Left hindlimb (tissue), 1 donor: ENCODE data around the gene SMG5.

Experiments
- DNase-seq: peaks from one replicate; pipeline ENCODE4 v3.0.0-alpha.2; 2018

The SMG5 gene

GRCh38 chr1:156276966-156277381 lies 5.7 kb downstream of the SMG5 start:
- DNase-seq = no peak

- DNase-seq = no peak
Measured at GRCh38 chr1:156276532-156276931, 6.1 kb downstream of the SMG5 start.

DNA sequence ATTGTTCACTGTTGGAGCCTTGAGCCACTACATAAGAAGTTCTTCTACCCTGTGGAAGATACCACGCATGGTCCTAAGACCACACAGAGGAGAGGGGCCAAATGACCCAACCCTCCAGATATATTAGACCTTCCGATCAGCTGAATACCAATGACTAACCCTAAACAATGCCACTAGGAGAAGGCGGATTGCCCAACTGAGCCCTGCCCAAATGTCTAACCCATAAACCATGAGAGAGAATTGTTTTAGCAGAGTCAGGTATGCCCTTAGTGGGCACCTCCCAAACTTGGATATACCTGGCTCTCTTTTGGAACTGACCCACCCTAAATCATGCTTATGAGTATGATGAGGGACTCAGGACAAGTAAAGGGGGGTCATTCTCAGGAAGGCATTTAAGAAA lies 12.3 kb downstream of the SMG5 start:
- DNase-seq = no peak

GRCh38 chr1:156268336-156268735 lies 14.3 kb downstream of the SMG5 start:
- no peak for DNase-seq

- DNase-seq = no peak
Measured at GRCh38 chr1:156266051-156266450, 16.6 kb downstream of the SMG5 start.

GRCh38 chr1:156263288-156263655 lies 19.4 kb downstream of the SMG5 start:
- no peak for DNase-seq

GRCh38 chr1:156262461-156263287 lies 20.0 kb downstream of the SMG5 start:
- DNase-seq = no peak

DNA sequence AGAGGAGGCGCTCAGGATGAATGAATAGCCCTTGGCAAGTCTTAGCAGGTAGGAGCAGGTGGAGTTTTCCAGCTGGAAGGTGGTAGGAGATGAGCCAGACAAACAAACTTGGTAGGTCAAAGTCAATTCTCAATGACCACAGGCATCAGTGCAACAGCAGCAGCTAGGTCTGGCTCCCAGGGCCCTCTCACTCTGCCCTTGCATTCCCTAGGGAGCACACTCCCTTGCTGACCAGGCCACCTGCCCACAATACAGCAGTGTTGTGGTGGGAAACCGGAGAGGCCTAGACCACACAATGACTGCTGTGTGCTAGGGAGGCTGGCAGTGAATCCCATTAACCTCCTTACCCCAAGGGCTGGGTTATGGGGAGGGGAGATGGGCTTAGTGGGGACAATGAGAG lies 21.7 kb downstream of the SMG5 start:
- DNase-seq = no peak

- DNase-seq = no peak
Measured at GRCh38 chr1:156259805-156260204, 22.8 kb downstream of the SMG5 start.

DNA sequence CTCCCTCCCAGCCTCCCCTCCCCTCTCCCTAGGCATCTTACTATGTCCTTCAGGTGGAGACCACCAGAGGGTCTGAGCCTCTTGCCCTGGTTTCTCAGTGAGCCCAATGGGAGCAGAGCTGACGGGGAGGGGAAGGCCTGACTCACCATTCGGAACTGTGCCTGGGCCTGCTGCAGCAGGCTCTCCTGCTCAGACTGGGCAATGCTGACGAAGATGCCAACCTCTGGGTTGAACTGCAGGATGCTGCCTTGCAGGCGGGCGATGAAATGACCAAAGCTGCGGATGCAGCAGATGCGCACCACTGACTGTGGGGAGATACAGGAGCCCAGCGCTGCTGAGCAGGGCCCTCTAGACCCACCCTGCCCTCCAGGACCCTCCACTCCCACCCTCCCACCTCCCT lies 23.8 kb downstream of the SMG5 start:
- DNase-seq = no peak

DNA sequence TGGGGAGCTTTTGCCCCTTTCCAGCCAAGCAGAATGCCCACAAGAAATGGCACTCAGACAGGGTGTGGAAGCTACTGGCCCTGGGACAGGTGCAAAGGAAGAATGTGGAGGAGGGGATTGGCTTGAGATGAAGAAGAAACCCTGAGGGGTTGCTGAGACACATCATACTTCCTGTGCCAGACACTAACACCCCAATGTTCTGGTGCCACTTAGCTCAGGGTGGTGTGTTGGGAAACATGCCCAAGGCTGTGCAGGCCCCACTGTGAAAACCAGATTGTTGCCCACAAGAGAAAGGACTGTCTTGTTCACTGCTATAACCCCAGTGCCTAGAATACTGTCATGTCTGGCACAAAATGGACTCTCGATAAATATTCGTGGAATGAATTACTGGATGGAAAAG lies 24.9 kb downstream of the SMG5 start:
- no peak for DNase-seq

- DNase-seq = no peak
Measured at GRCh38 chr1:156253634-156254033, 29.0 kb downstream of the SMG5 start.

DNA sequence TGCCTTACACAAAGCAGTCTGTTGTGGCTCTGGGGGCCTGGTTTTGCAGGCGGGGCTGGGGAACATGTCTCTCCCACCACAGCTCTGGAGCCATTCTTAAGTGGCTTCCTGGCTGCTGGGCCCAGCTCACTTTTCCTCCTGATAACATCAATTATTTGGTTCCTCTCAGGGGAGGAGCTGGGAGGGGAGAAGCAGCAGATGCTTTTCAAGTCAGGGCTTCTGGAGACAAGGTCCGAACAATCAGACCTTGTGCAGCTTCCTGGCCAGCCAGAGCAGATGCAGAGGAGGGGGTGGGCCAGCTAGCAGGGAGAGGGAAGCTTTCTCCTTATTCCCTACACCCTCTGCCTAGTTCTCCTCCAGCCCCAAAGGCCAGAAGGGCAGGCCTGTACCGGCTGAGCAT lies 31.1 kb downstream of the SMG5 start:
- DNase-seq = no peak

DNA sequence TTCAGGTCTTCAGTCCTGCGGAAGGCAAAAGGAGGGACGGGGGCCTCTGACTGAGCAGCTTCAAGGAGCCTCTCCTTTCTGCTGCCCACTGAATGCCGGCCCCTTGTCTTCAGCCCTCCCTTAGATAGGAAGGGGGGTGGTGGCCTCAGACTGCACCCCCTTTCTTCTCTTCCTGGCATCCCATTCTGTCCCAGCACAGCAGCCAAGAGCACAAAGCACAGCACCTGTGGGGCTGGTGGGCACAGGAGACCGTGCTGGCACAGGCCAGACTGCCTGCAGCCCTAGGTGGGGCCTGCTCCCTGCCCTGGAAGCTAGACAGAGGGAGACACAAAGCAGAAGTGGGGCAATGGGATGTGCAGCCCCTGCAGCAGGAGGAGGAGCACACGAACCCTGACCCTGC lies 33.0 kb downstream of the SMG5 start:
- DNase-seq = no peak

- DNase-seq = no peak
Measured at GRCh38 chr1:156248323-156248683, 34.3 kb downstream of the SMG5 start.

- DNase-seq = no peak
Measured at GRCh38 chr1:156247460-156248322, 34.9 kb downstream of the SMG5 start, which contains the start of gene PAQR6. Gene PAQR6 (minus strand): TSS chr1:156248056. CDS start chr1:156246731, 1,325 bp downstream.

- DNase-seq = no peak
Measured at GRCh38 chr1:156246781-156247459, 35.7 kb downstream of the SMG5 start.

DNA sequence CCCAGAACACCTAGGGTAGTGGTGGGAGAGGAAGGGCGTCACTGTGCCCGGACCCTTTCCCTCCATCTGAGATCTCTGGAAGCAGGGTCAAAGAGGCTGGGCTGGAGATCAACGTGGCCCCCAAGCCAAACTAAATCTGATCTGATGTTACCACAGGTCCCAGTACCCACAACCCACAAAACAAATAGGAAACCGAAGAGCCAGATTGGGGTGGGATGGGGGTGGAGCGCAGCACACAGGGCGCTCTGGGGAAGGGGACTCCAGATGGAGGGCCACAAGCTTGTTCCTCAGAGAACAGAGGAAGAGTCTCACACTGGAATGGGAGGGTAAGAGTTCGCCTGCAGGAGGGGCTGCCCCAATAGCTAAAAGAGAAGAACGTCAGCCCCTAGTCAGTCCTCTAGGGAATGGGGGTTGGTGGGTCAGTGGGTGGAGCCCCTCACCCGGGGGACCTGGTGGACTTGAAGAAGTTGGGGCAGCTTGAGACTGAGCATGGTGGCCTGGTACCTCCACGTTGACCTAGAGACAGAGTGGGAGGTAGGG lies 36.3 kb downstream of the SMG5 start:
- no peak for DNase-seq

GRCh38 chr1:156245451-156246232 lies 37.0 kb downstream of the SMG5 start:
- DNase-seq = no peak

- DNase-seq = no peak
Measured at GRCh38 chr1:156244712-156245111, 37.9 kb downstream of the SMG5 start.

GRCh38 chr1:156244126-156244525 lies 38.5 kb downstream of the SMG5 start:
- DNase-seq = no peak

- DNase-seq = no peak
Measured at GRCh38 chr1:156242738-156243137, 39.9 kb downstream of the SMG5 start.
